Measurements from ENCODE around the gene ZMYND10. TPM values are rescaled to one million over a fixed set of nuclear protein-coding genes. Genes with fewer than 3 reads are reported as not detected.

The ZMYND10 gene
- total RNA-seq, 1 experiment from 2014 or later = 1.4 TPM

- Histone ChIP-seq H3K4ac (ENCODE audit: low read depth, low read length) (no peak overlapping the region), H2AFZ (ENCODE audit: low read length) (no peak overlapping the region), H2BK15ac (ENCODE audit: low read depth, low read length) (no peak overlapping the region), H4K91ac (ENCODE audit: insufficient read length, low read depth, low read length) (no peak overlapping the region), H2BK120ac (ENCODE audit: low read depth, low read length, poor library complexity, severe bottlenecking) (no peak overlapping the region), H3T11ph (ENCODE audit: low read length) (no peak overlapping the region), H3K23ac (ENCODE audit: insufficient read length, low read depth, low read length) (no peak overlapping the region), H3K79me2 (ENCODE audit: insufficient read depth, low read length) (no peaks in the 10 kb centered on the region), H3K4me2 (ENCODE audit: insufficient read depth, insufficient read length, low read length) (peak overlapping the region; percentile 22), H3K27ac (ENCODE audit: insufficient read length, low read depth, low read length) (no peak overlapping the region), H4K5ac (ENCODE audit: insufficient read length, low read depth, low read length) (no peak overlapping the region), H3K23me2 (ENCODE audit: insufficient read length, low read depth, low read length, poor library complexity, severe bottlenecking) (no peaks in the 10 kb centered on the region), H3K9ac (ENCODE audit: extremely low read depth, insufficient read length, low read length) (no peak overlapping the region), H3K4me1 (ENCODE audit: insufficient read depth, low read length) (no peaks in the 10 kb centered on the region), H2BK5ac (ENCODE audit: insufficient read length, low read length) (no peak overlapping the region), H2BK12ac (ENCODE audit: insufficient read length, low read depth, low read length) (no peak overlapping the region), H3K9me3 (ENCODE audit: control insufficient read depth, low read depth, low read length) (no peaks in the 10 kb centered on the region), H3K14ac (ENCODE audit: insufficient read depth, low read length) (no peak overlapping the region), H3K79me1 (ENCODE audit: insufficient read depth, low read depth, low read length, poor library complexity, severe bottlenecking) (no peaks in the 10 kb centered on the region), H2BK20ac (ENCODE audit: low read depth, low read length, poor library complexity, severe bottlenecking) (no peak overlapping the region), H2AK5ac (ENCODE audit: insufficient read length, low read length) (no peak overlapping the region), H4K8ac (replicated peaks; ENCODE audit: insufficient read length, low read depth, low read length) (no peak overlapping the region), H3K56ac (ENCODE audit: insufficient read length, low read depth, low read length) (no peak overlapping the region), H3K18ac (ENCODE audit: insufficient read length, low read depth, low read length) (no peak overlapping the region), H4K20me1 (ENCODE audit: control insufficient read depth, insufficient read depth, insufficient read length) (peaks cover 2% of the 10 kb centered on the region), H3K27me3 (ENCODE audit: insufficient read depth, low read length) (no peaks in the 10 kb centered on the region)
- peak; percentile 71 for DNase-seq
- WGBS (ENCODE audit: extremely low coverage, insufficient read length, low lambda C conversion rate) = no CpG with 5 or more reads among the region's 12 CpGs
- Mint-ChIP-seq H3K27ac (peak overlapping the region in 2 of 3 experiments; percentile 81 to 88; a peak in 5 of 7 replicates), H3K4me3 (peak overlapping the region in 1 of 2 experiments; percentile 10; a peak in 2 of 5 replicates), H3K9me3 (no peaks in the 10 kb centered on the region), H3K36me3 (ENCODE audit: insufficient read depth in 1 of 3, low read depth in 3 of 3) (peaks cover 0 to 1% (median 0%) of the 10 kb centered on the region in 3 experiments; a peak in 1 of 7 replicates), H3K4me1 (peaks cover 19 to 48% of the 10 kb centered on the region in 2 experiments), H3K27me3 (ENCODE audit: low read depth) (peaks cover 2% of the 10 kb centered on the region)
- no peak for TF ChIP-seq CTCF (conservative IDR thresholded peaks at IDR 0.05)
These were observed 27.9 kb upstream of the ZMYND10 start for GRCh38 chr3:50373146-50374051.
